Trophoblast cell (in vitro differentiated cells and primary cell): ENCODE measurements around the gene CACNG7.

Experiments used
- DNase-seq, 2 donors: peaks; one replicate each; pipeline ENCODE4 v3.0.0-alpha.2; 2016
- H2AFZ ChIP-seq: 2 replicates; pipeline ENCODE4 v1.6.1; 2013; ENCODE audit warnings: low read length, moderate library complexity, mild to moderate bottlenecking; ENCODE audit not compliant: insufficient read depth, poor library complexity
- H2AK5ac ChIP-seq: 2 replicates; pipeline ENCODE4 v1.6.1; 2013; ENCODE audit warnings: mild to moderate bottlenecking, low read length
- H2BK120ac ChIP-seq: 2 replicates; pipeline ENCODE4 v1.6.1; 2013; ENCODE audit warnings: low read length, mild to moderate bottlenecking, moderate library complexity; ENCODE audit not compliant: insufficient read depth, poor library complexity
- H2BK12ac ChIP-seq: 2 replicates; pipeline ENCODE4 v1.6.1; 2013; ENCODE audit warnings: mild to moderate bottlenecking, low read length, moderate library complexity
- H2BK5ac ChIP-seq: 2 replicates; pipeline ENCODE4 v1.6.1; 2013; ENCODE audit warnings: low read length, low read depth, moderate library complexity, mild to moderate bottlenecking; ENCODE audit not compliant: poor library complexity
- H3K14ac ChIP-seq: 2 replicates; pipeline ENCODE4 v1.6.1; 2013; ENCODE audit warnings: mild to moderate bottlenecking, low read length
- H3K18ac ChIP-seq: 2 replicates; pipeline ENCODE4 v1.6.1; 2013; ENCODE audit warnings: mild to moderate bottlenecking, low read length
- H3K23ac ChIP-seq: 2 replicates; pipeline ENCODE4 v1.6.1; 2013; ENCODE audit warnings: low read length
- H3K27ac ChIP-seq: 2 replicates; pipeline ENCODE4 v1.5.1; 2013; ENCODE audit warnings: low read depth, mild to moderate bottlenecking, inconsistent platforms, low read length, moderate library complexity
- H3K27me3 ChIP-seq: 2 replicates; pipeline ENCODE4 v1.6.1; 2013; ENCODE audit warnings: inconsistent platforms, mild to moderate bottlenecking, low read length, moderate library complexity; ENCODE audit not compliant: insufficient read depth
- H3K36me3 ChIP-seq, 2 experiments: 1 replicate in 1 of 2; 2 replicates in 1 of 2; pipeline ENCODE4 v1.6.1; 2013; ENCODE audit warnings: low read length in 2 of 2, mild to moderate bottlenecking in 2 of 2, moderate library complexity in 1 of 2; ENCODE audit not compliant: insufficient read depth in 2 of 2, control insufficient read depth in 1 of 2
- H3K4ac ChIP-seq: 2 replicates; pipeline ENCODE4 v1.6.1; 2013; ENCODE audit warnings: low read depth, mild to moderate bottlenecking, low read length, moderate library complexity
- H3K4me1 ChIP-seq, 2 experiments: 1 replicate in 1 of 2; 2 replicates in 1 of 2; pipeline ENCODE4 v1.6.1; 2013; ENCODE audit warnings: low read length in 2 of 2, mild to moderate bottlenecking in 2 of 2, moderate library complexity in 1 of 2; ENCODE audit not compliant: insufficient read depth in 2 of 2, control insufficient read depth in 1 of 2
- H3K4me2 ChIP-seq: 2 replicates; pipeline ENCODE4 v1.6.1; 2013; ENCODE audit warnings: inconsistent platforms, mild to moderate bottlenecking, low read length, moderate library complexity
- H3K4me3 ChIP-seq: 2 replicates; pipeline ENCODE4 v1.5.1; 2013; ENCODE audit warnings: mild to moderate bottlenecking, low read depth, low read length, inconsistent platforms
- H3K79me1 ChIP-seq: one replicate; pipeline ENCODE4 v1.6.1; 2013; ENCODE audit warnings: low read length
- H3K79me2 ChIP-seq: 2 replicates; pipeline ENCODE4 v1.6.1; 2013; ENCODE audit warnings: low read length, mild to moderate bottlenecking; ENCODE audit not compliant: control insufficient read depth, insufficient read depth, poor library complexity
- H3K9ac ChIP-seq: 2 replicates; pipeline ENCODE4 v1.6.1; 2013; ENCODE audit warnings: mild to moderate bottlenecking, low read length
- H3K9me3 ChIP-seq: 2 replicates; pipeline ENCODE4 v1.6.1; 2013; ENCODE audit warnings: low read depth, mild to moderate bottlenecking, control low read depth, inconsistent platforms, low read length; ENCODE audit not compliant: insufficient read depth
- H4K12ac ChIP-seq: 2 replicates; pipeline ENCODE4 v1.6.1; 2013; ENCODE audit warnings: low read depth, mild to moderate bottlenecking, low read length, moderate library complexity
- H4K8ac ChIP-seq: 2 replicates; pipeline ENCODE4 v1.6.1; 2013; ENCODE audit warnings: low read depth, mild to moderate bottlenecking, low read length, moderate library complexity
- H4K91ac ChIP-seq: one replicate; pipeline ENCODE4 v1.6.1; 2013; ENCODE audit warnings: low read depth, mild to moderate bottlenecking, low read length, moderate library complexity
- WGBS: extraction: QIAGEN DNeasy Blood & Tissue Kit; methylation state at CpG from one replicate; pipeline ENCODE4 v1.1.7; 2013; ENCODE audit warnings: missing lambda C conversion rate; ENCODE audit not compliant: insufficient read length, insufficient coverage; ENCODE audit errors: extremely low coverage; 5-methylcytosine and 5-hydroxymethylcytosine counted together

Gene CACNG7

DNA sequence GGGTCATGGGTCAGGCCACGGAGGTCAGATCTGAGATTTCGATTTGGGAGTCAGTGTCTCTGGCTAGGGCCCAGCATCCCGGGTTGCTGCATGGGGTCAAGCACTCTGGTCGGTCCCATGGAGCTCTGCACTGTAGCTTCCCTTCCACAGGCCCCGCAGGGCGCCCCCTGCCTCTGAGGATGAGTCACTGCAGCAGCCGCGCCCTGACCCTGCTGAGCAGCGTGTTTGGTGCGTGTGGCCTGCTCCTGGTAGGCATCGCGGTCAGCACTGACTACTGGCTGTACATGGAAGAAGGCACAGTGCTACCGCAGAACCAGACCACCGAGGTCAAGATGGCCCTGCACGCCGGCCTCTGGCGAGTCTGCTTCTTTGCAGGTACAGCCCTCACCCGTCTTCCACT is 3.6 kb downstream of the CACNG7 start:
- no peak overlapping the region for H3K4me3 ChIP-seq
- no peak overlapping the region for H3K4ac ChIP-seq
- no peaks in the 10 kb centered on the region for H3K36me3 ChIP-seq
- no peak overlapping the region for H3K18ac ChIP-seq
- no peak overlapping the region for H2BK12ac ChIP-seq
- H3K27ac ChIP-seq = no peak overlapping the region
- no peak for DNase-seq
- H2BK5ac ChIP-seq = no peak overlapping the region
- no peak overlapping the region for H2AK5ac ChIP-seq
- peaks cover 0 to 3% of the 10 kb centered on the region in 2 experiments for H3K4me1 ChIP-seq
- H3K23ac ChIP-seq = no peak overlapping the region
- H2BK120ac ChIP-seq = no peak overlapping the region
- H3K4me2 ChIP-seq = no peak overlapping the region
- H4K8ac ChIP-seq = no peak overlapping the region
- no peak overlapping the region for H2AFZ ChIP-seq
- no peak overlapping the region for H4K12ac ChIP-seq
- H3K9me3 ChIP-seq = peaks cover 3% of the 10 kb centered on the region
- no peaks in the 10 kb centered on the region for H3K79me1 ChIP-seq
- no peak overlapping the region for H3K9ac ChIP-seq
- H4K91ac ChIP-seq = no peak overlapping the region
- WGBS = no CpG with 5 or more reads among the region's 18 CpGs
- H3K27me3 ChIP-seq = peaks cover 31% of the 10 kb centered on the region
- H3K79me2 ChIP-seq = no peaks in the 10 kb centered on the region
- H3K14ac ChIP-seq = no peak overlapping the region

DNA sequence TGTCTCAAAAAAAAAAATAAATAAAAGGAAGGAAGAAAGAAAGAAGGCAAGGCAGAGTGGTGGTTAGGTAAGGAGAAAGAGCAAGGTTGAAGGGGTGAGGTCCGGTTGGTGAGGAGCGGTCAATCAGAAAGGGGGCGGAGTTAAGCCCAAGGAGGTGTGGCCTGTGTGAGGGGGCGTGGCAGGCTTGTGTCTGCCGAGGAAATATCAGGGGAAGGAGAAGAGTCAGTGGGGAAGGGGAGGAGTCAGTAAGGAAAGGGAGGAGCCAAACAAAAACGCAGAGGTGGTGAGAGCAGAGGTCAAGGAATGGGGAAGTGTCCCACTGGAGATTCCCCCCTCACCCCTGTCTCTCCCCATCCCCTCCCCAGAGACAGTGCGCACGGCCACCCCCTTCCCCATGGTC is 5.9 kb downstream of the CACNG7 start:
- H3K79me1 ChIP-seq = no peaks in the 10 kb centered on the region
- no peak overlapping the region for H2BK12ac ChIP-seq
- no peak overlapping the region for H4K91ac ChIP-seq
- no peaks in the 10 kb centered on the region for H3K79me2 ChIP-seq
- no CpG with 5 or more reads among the region's 8 CpGs for WGBS
- DNase-seq = no peak
- H3K9ac ChIP-seq = no peak overlapping the region
- no peaks in the 10 kb centered on the region for H3K36me3 ChIP-seq
- H3K23ac ChIP-seq = no peak overlapping the region
- H3K9me3 ChIP-seq = no peaks in the 10 kb centered on the region
- H3K14ac ChIP-seq = no peak overlapping the region
- no peak overlapping the region for H4K8ac ChIP-seq
- H3K4me3 ChIP-seq = no peak overlapping the region
- H3K4me2 ChIP-seq = no peak overlapping the region
- no peak overlapping the region for H3K4ac ChIP-seq
- no peak overlapping the region for H2AK5ac ChIP-seq
- H2BK5ac ChIP-seq = no peak overlapping the region
- no peak overlapping the region for H2BK120ac ChIP-seq
- no peak overlapping the region for H3K27ac ChIP-seq
- no peak overlapping the region for H3K18ac ChIP-seq
- peaks cover 8% of the 10 kb centered on the region for H3K27me3 ChIP-seq
- H3K4me1 ChIP-seq = no peaks in the 10 kb centered on the region
- H2AFZ ChIP-seq = no peak overlapping the region
- no peak overlapping the region for H4K12ac ChIP-seq

DNA sequence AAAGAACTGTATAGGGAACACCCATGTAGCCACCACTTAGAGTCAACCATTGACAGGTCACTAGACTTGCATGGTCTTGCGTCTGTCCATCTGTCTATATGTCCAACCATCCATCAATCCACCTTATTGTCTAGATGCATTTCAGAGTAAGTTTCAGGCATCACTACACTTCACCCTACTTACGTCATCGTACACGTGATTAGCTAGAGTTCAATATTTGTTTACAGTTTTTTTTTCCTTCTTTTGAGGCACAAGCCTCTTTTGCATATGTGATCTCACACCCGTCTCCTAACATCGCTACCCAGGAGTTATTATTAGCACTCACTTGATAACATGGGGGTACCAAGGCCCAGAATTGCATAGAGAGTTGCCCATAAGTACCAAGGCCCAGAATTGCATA is 6.9 kb downstream of the CACNG7 start:
- Histone ChIP-seq H4K91ac (no peak overlapping the region), H3K18ac (no peak overlapping the region), H3K4me1 (no peaks in the 10 kb centered on the region), H2BK120ac (no peak overlapping the region), H4K12ac (no peak overlapping the region), H2AFZ (no peak overlapping the region), H3K4me2 (no peak overlapping the region), H2BK5ac (no peak overlapping the region), H3K14ac (no peak overlapping the region), H3K27ac (no peak overlapping the region), H3K4me3 (no peak overlapping the region), H3K79me1 (no peaks in the 10 kb centered on the region), H3K27me3 (no peaks in the 10 kb centered on the region), H3K23ac (no peak overlapping the region), H3K4ac (no peak overlapping the region), H2BK12ac (no peak overlapping the region), H3K36me3 (no peaks in the 10 kb centered on the region), H2AK5ac (no peak overlapping the region), H3K9ac (no peak overlapping the region), H3K9me3 (no peaks in the 10 kb centered on the region), H4K8ac (no peak overlapping the region), H3K79me2 (no peaks in the 10 kb centered on the region)
- no CpG with 5 or more reads among the region's 6 CpGs for WGBS
- no peak for DNase-seq

DNA sequence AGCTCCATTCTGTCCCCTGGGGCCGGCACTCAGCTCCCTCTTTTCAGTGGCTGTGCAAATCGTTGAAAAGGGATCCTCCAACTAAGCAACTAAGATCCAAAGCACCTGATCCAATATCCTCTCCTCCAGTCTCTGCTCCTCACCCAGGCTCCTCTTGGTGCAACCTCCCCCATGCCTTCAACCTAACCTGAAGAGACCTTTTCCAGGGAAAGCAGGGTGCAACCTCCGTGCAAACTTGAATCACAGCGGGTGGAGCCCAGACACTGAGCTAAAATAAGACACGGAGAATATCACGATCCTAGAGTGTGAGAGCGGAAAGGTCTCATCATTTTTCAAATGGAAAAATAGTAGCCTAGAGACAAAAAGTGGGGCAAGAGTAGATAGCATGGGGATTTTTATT is 8.3 kb downstream of the CACNG7 start:
- no peak overlapping the region for H3K4me2 ChIP-seq
- no peak overlapping the region for H3K4ac ChIP-seq
- H2BK12ac ChIP-seq = no peak overlapping the region
- H4K91ac ChIP-seq = no peak overlapping the region
- no peak overlapping the region for H3K23ac ChIP-seq
- H3K27me3 ChIP-seq = no peaks in the 10 kb centered on the region
- no peak overlapping the region for H2BK5ac ChIP-seq
- no peaks in the 10 kb centered on the region for H3K79me1 ChIP-seq
- H2BK120ac ChIP-seq = no peak overlapping the region
- H3K4me1 ChIP-seq = no peaks in the 10 kb centered on the region
- no peak for DNase-seq
- H3K36me3 ChIP-seq = no peaks in the 10 kb centered on the region
- no peak overlapping the region for H4K12ac ChIP-seq
- H3K14ac ChIP-seq = no peak overlapping the region
- no peak overlapping the region for H2AK5ac ChIP-seq
- no peak overlapping the region for H3K27ac ChIP-seq
- WGBS = no CpG with 5 or more reads among the region's 7 CpGs
- H3K18ac ChIP-seq = no peak overlapping the region
- no peak overlapping the region for H3K4me3 ChIP-seq
- H2AFZ ChIP-seq = no peak overlapping the region
- no peaks in the 10 kb centered on the region for H3K79me2 ChIP-seq
- no peak overlapping the region for H3K9ac ChIP-seq
- H3K9me3 ChIP-seq = no peaks in the 10 kb centered on the region
- no peak overlapping the region for H4K8ac ChIP-seq
